HG03457 (cell line): ENCODE data around the gene MLXIPL.
"Not testable (repeated sequence)": the region's sequence is repeated elsewhere in the genome, so short reads cannot be mapped to it uniquely, and the experiment has no call there.

Experiments
- ATAC-seq: cut with Tn5 transposase; IDR thresholded peaks from one replicate; pipeline ENCODE4 v1.9.1; 2021; ENCODE audit warnings: moderate number of reproducible peaks; ENCODE audit not compliant: unreplicated experiment

MLXIPL gene

GRCh38 chr7:73645643-73646174 is 21.4 kb upstream of the MLXIPL start:
- ATAC-seq = no peak

DNA sequence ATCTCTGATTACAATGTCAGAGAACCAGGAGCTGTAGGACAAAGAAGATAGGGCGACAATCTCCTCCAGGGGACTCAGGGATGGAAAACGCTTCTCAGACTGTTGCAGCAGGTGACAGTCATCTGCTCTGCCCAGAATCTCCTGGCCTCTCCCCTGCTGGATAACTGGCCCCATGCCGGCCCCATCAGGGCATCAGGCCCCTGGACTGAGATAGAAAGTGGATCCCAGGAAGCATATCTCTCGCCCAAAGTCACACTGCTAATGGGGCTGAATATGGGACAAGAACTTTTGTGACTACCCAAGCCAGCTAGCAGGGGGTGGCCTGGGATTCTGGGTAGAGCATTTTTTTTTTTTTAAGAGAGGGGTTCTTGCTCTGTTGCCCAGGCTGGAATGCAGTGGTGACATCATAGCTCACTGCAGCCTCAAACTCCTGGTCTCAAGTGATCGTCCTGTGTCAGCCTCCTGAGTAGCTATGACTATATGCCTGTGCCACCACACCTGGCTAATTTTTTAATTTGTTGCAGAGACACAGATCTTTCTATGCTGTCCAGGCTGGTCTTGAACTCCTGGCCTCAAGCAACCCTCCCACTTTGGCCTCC is 20.5 kb upstream of the MLXIPL start:
- ATAC-seq = no peak

GRCh38 chr7:73642834-73643233 is 18.5 kb upstream of the MLXIPL start:
- no peak for ATAC-seq

DNA sequence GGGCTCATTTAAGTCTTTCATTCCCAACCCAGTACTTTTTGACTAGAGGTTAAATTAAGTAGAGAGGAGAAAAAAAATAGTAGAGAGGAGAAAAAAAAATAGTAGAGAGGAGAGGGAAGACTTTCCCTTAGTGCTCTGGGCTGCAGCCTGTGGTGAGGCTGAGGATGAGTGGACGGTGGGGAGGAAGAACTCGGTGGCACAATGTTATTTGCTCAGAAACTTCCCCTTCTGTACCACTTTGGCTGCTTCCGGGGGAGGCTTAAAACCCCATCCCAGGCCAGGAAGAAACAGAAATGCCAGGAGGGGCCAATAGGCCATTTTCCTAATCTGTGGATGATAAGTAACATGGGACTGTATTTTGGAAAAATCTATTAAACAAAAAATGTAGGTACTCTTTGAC is 14.6 kb upstream of the MLXIPL start:
- no peak for ATAC-seq

DNA sequence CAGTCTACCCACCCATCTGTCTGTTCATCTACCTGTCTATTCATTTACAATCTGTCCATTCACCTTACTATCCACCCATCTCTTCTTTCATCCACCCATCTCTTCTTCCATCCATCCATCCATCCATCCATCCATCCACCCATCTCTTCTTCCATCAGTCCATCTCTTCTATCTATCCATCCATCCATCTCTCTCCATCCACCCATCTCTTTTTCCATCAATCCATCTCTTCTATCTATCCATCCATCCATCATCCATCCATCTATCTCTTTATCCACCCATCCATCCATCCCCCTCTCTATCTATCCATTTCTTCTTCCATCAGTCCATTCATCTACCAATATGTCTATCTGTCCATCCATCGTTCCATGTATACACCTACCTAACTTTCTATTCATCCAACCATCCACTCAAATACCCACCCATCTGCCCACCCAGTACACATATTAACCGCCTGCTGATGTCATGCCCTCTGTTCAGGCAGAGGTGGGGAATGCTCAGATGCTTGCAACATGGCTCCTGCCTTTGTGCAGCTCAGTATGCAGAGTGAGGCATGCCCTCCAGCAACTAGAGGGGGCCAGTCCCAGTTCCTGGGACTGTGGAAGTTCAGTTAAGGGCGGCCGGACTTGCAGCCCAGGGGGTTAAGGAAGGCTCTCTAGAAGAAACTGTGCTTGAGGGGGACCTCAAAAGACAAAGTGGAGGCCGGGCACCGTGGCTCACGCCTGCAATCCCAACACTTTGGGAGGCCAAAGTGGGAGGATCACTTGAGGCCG is 11.3 kb upstream of the MLXIPL start:
- ATAC-seq = no peak

DNA sequence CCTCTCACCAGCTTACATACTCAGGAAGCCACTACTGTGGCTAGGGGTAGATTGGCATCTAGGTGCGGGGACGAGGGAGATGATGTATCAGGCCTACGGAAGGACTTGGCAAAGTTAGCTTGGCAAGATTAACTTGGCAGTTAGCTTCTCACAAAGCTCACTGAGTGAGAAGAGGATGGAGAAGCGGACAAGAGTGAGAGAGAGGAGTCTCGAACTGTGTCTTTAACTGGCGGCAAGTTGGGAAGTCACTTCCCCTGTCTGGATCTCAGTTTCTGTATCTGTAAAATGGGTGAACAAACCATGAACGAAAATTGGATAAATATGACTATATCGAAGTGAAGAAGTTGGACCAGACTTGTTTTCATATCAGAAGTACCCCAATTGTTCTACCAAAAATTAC is 9.5 kb upstream of the MLXIPL start:
- ATAC-seq = no peak

DNA sequence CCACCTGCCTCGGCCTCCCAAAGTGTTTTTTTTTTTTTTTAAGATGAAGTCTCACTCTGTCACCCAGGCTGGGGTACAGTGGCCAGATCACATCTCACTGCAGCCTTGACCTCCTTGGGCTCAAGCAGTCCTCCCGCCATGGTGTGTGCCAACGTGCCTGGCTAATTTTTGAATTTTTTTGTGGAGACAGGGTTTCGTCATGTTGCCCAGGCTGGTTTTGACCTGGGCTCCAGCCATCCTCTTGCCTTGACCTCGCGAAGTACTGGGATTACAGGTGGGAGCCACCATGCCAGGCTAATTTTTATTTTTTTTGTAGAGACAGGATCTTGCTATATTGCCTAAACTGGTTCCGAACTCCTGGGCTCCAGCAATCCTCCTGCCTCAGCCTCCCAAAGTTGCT is 9.0 kb upstream of the MLXIPL start:
- ATAC-seq = no peak

DNA sequence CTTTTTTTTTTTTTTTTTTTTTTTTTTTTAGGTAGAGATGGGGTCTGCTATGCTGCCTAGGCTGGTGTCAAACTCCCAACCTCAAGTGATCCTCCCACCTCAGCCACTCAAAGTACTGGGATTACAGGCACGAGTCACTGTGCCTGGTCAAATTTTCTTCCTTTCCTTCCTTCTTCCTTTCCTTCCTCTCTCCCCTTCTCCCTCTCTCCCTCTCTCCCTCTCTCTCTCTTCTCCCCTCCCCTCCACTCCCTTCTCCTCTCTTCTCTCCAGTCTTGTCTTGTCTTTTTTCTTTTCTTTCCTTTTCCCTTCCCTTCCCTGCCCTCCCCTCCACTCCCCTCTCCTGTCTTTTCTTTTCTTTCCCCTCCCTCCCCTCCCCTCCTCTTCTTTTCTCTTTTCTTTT is 7.2 kb upstream of the MLXIPL start:
- no peak for ATAC-seq

DNA sequence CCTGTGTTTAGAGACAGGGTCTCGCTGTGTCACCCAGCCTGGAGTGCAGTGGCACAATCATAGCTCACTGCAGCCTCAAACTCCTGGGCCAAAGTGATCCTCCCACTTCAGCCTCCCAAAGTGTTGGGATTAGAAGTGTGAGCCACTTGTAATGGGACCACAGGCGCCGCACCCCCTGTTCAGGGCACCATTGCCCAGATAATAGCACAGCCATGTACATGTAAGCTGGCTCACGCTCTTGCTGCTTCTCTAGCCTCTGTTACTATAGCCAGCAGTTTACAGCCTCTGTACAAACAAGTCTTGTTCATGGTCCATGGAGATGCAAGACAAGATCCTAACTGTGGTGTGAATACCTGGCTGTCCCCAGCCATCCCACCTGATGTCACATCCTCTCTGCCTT is 4.2 kb upstream of the MLXIPL start:
- no peak for ATAC-seq

DNA sequence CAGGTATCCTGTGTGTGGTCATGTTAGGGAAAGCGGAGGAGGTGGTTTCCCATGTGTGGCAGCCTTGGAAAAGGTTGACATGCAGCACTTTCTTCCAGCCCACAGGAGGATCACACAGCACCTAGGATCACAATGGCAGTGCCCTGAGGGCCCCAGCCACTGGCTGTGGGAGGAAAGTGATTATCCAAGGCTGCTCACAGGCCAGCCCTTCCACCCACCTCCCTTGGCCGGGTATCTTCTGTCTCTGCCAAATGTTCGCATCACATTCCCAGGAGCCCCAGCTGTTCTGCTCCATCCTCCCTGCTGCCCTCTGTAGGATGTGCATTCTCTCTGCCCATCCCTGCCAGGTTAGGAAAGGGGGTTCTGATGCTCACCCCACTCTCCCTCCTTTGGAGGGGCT is 2.5 kb upstream of the MLXIPL start:
- no peak for ATAC-seq

GRCh38 chr7:73625276-73625675 is 954 bp upstream of the MLXIPL start:
- no peak for ATAC-seq

DNA sequence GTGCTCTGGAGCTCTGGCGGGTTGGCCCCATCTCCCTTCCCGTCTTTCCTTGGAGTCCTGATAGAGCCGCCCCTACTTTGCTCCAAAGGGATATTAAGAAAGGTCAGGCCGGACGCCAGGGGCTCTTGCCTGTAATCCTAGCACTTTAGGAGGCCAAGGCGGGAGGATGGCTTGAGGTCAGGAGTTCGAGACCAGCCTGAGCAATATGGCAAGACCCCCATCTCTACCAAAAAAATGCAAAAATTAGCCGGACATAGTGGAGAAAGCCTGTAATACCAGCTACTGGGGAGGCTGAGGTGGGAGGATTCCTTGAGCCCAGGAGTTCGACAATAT is 313 bp upstream of the MLXIPL start:
- ATAC-seq = no peak

DNA sequence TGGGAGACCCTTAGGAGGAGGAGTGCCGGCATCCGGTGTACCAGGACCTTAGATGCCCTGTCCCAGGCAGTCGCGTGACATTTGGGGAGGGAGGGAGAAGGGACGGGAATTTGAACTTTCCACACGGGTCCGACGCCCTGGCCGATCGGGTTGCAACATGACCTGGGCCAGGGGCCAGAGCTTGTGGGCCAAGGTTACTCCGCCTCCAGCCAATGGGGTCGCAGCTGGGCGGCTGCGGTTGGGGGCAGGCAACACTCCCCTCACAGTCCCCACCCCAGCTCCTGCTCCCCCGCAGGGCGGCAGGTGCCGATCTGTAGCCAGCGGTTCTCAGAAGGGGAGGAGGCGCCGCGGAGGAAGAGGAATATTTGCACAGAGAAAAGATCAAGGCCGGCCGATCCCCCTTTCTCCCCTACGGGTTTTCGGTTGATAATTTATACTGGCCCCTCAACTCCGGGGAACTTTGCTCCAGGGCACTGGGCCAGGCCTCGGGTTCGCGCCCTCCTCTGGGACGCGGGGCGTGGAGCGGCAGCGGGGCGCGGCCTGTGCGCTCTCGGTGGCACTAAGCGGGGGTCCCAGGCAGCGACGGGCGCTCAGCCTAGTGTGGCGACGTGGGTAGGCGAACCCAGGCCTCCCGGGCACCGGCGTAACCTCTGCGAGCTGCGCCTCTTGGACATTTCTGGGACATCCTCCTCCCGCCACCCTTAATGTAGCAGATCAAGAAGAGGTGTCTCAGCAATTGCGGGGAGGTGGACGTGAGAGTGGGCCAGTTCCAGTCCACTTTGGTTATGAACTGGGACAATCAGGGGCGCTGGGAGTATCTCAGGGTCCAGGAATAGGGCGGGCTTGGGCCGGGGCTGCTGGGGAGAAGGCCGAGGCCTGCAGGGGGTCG is 1.2 kb downstream of the MLXIPL start:
- no peak for ATAC-seq

GRCh38 chr7:73622527-73622908 is 1.8 kb downstream of the MLXIPL start:
- no peak for ATAC-seq

- ATAC-seq = no peak
These were observed 2.9 kb downstream of the MLXIPL start for GRCh38 chr7:73621168-73622063.

GRCh38 chr7:73619394-73619793 is 4.9 kb downstream of the MLXIPL start:
- not testable (repeated sequence) for ATAC-seq

- no peak for ATAC-seq
These were observed 5.8 kb downstream of the MLXIPL start for GRCh38 chr7:73618538-73618937.

DNA sequence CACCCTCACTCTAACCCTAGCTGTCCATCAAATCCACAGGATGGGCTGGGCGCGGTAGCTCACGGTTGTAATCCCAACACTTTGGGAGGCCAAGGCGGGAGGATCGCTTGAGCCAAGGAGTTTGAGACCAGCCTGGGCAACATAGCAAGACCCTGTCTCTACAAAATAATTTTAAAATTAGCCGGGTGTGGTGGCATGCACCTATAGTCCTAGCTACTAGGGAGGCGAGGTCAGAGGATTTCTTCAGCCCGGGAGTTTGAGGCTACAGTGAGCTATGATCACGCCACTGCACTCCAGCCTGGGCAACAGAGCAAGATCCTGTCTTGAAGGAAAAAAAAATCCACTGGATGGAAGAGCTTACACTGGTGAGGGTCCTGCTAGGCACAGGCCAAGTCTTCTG is 6.8 kb downstream of the MLXIPL start:
- not testable (repeated sequence) for ATAC-seq

GRCh38 chr7:73615886-73616285 is 8.4 kb downstream of the MLXIPL start:
- no peak for ATAC-seq

GRCh38 chr7:73614937-73615336 is 9.4 kb downstream of the MLXIPL start:
- not testable (repeated sequence) for ATAC-seq
